ENCODE data around the gene NEK6. TPM values are rescaled to one million over a fixed set of nuclear protein-coding genes. Genes with fewer than 3 reads are reported as not detected.

Gene NEK6
- total RNA-seq, 1 donor from 2014 or later, result 137 TPM

DNA sequence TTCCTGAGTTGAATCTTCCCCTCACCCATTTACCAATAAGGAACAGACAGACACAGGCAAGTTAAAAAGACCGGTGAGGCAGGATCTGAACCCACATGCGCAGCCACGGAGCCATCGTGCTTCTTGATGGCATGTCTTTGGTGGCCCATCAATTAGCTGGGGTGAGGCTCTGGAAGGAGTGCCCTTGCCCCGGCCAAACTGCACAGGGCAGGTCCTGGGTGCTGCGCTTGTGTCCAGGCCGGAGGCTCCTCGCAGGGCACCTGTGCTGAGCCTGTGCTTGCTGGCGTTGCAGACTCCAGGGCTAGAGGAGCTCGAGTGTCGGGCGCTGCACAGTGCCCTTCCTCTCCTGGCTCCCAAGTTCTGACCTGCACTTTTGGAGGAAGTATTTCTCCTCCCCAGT is 91.1 kb downstream of the NEK6 start:
- TF ChIP-seq, protein P1, sequence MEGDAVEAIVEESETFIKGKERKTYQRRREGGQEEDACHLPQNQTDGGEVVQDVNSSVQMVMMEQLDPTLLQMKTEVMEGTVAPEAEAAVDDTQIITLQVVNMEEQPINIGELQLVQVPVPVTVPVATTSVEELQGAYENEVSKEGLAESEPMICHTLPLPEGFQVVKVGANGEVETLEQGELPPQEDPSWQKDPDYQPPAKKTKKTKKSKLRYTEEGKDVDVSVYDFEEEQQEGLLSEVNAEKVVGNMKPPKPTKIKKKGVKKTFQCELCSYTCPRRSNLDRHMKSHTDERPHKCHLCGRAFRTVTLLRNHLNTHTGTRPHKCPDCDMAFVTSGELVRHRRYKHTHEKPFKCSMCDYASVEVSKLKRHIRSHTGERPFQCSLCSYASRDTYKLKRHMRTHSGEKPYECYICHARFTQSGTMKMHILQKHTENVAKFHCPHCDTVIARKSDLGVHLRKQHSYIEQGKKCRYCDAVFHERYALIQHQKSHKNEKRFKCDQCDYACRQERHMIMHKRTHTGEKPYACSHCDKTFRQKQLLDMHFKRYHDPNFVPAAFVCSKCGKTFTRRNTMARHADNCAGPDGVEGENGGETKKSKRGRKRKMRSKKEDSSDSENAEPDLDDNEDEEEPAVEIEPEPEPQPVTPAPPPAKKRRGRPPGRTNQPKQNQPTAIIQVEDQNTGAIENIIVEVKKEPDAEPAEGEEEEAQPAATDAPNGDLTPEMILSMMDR (IDR thresholded peaks at IDR 0.05), result no peak
- DNase-seq, result peak; percentile 53
- intact Hi-C loops (cut with DNase I), result loop anchor here (10.0 kb wide), 1 partner anchor 56 kb away; no protein-coding TSS in a partner anchor

GRCh38 chr9:124349267-124349666 is 91.5 kb downstream of the NEK6 start:
- no peaks in the 10 kb centered on the region for H3K9me3 ChIP-seq
- H3K27me3 ChIP-seq, result no peaks in the 10 kb centered on the region
- TF ChIP-seq, protein P1 (IDR thresholded peaks at IDR 0.05), result no peak
- intact Hi-C loops (cut with DNase I), result loop anchor here (10.0 kb wide), 1 partner anchor 56 kb away; no protein-coding TSS in a partner anchor
- H3K36me3 ChIP-seq, result peaks cover 87% of the 10 kb centered on the region
- no peak overlapping the region for H3K27ac ChIP-seq
- H3K4me1 ChIP-seq, result no peaks in the 10 kb centered on the region
- no peak for ATAC-seq
- no peak for DNase-seq
- no peak overlapping the region for H3K4me3 ChIP-seq

More for the DNA sequence above, 91.1 kb downstream of the NEK6 start:
- Histone ChIP-seq H3K4me1 (no peaks in the 10 kb centered on the region), H3K9me3 (no peaks in the 10 kb centered on the region), H3K36me3 (peaks cover 87% of the 10 kb centered on the region), H3K27ac (no peak overlapping the region), H3K27me3 (no peaks in the 10 kb centered on the region), H3K4me3 (no peak overlapping the region)
- ATAC-seq, result no peak

DNA sequence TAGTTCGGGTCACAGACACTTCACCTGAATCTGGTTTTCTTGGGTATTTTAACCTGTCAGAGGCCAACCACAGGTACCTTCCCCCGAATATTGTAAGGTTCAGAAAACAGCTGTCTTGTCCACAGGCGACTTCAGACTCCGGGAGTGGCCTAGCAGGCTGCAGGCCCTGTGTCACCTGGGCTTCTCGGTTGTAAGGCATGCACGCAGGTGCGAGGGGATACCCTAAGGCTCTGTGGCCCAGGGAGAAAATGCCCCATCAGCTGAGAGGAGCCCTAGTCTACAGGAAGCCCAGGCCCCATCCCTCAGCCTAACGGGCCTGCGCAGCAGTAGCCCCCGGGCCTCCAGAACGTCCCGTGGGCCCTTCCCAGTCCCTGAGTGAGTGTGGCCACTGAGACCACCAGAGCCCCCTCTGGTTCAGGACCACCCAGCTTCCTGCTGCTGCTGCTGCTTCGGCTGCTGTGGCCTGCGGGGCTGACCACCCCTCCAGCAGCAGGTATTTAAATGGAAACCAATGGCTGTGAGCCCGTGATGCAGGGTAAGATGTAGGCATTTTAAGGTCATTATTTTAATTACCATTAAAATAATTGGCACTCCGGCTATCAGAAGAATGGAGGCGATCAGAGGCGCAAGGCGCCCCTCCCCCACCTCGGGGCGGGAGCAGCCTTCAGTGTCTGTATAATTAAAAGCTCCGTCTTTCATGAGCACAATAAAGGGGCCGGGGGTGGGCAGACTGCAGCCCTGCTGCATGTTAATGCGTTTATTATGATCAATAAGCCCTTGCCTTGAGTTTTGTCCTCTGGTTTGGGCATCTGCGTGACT is 92.1 kb downstream of the NEK6 start:
- Histone ChIP-seq H3K27ac (no peak overlapping the region), H3K4me3 (no peak overlapping the region), H3K27me3 (no peaks in the 10 kb centered on the region), H3K36me3 (peaks cover 87% of the 10 kb centered on the region), H3K4me1 (no peaks in the 10 kb centered on the region), H3K9me3 (no peaks in the 10 kb centered on the region)
- TF ChIP-seq, protein P1 (IDR thresholded peaks at IDR 0.05), result no peak
- ATAC-seq (no peak), DNase-seq (peak; percentile 51)
- intact Hi-C loops (cut with DNase I), result loop anchor here (10.0 kb wide), 1 partner anchor 55 kb away; no protein-coding TSS in a partner anchor

- ATAC-seq (no peak), DNase-seq (peak; percentile 41)
- Histone ChIP-seq H3K4me1 (no peaks in the 10 kb centered on the region), H3K36me3 (peaks cover 87% of the 10 kb centered on the region), H3K27me3 (no peaks in the 10 kb centered on the region), H3K4me3 (no peak overlapping the region), H3K27ac (no peak overlapping the region), H3K9me3 (no peaks in the 10 kb centered on the region)
- intact Hi-C loops (cut with DNase I), result no loop called here
- TF ChIP-seq, protein P1 (IDR thresholded peaks at IDR 0.05), result no peak
Observed at GRCh38 chr9:124350494-124351263, 92.9 kb downstream of the NEK6 start.

- no peaks in the 10 kb centered on the region for H3K27me3 ChIP-seq
Observed at GRCh38 chr9:124351672-124352468, 94.1 kb downstream of the NEK6 start.

More at GRCh38 chr9:124351672-124352468, 94.1 kb downstream of the NEK6 start:
- DNase-seq (no peak), ATAC-seq (no peak)
- Histone ChIP-seq H3K4me1 (no peaks in the 10 kb centered on the region), H3K9me3 (no peaks in the 10 kb centered on the region), H3K36me3 (peaks cover 94% of the 10 kb centered on the region), H3K4me3 (no peak overlapping the region), H3K27ac (no peak overlapping the region)
- intact Hi-C loops (cut with DNase I), result no loop called here
- TF ChIP-seq, protein P1 (IDR thresholded peaks at IDR 0.05), result no peak
